Esophagus muscularis mucosa (tissue), 4 donors: Measurements from ENCODE around the gene RASAL2. TPM values are rescaled to one million over a fixed set of nuclear protein-coding genes. Genes with fewer than 3 reads are reported as not detected.

Source experiments
- DNase-seq: peaks from one replicate; pipeline ENCODE4 v3.0.0-alpha.2; 2017; ENCODE audit errors: extremely low spot score
- H3K27ac ChIP-seq, 4 donors: fragments of 200-600 bp; sonication (generic); replicated peaks in 1 of 4; 1 replicate in 3 of 4; 2 replicates in 1 of 4; pipeline ENCODE4 v1.5.1; 2016 to 2019; ENCODE audit warnings: mild to moderate bottlenecking in 1 of 4
- H3K27me3 ChIP-seq, 4 donors: fragments of 200-600 bp; sonication (generic); one replicate each; pipeline versions ENCODE4 v1.5.1 to v1.6.0; 2016 to 2019
- H3K36me3 ChIP-seq, 4 donors: fragments of 200-600 bp; sonication (generic); one replicate each; pipeline ENCODE4 v1.5.1; 2016 to 2019
- H3K4me1 ChIP-seq, 4 donors: fragments of 200-600 bp; sonication (generic); one replicate each; pipeline ENCODE4 v1.5.1; 2016 to 2019
- H3K4me3 ChIP-seq, 4 donors: fragments of 200-600 bp; sonication (generic); 1 replicate in 2 of 4; 2 replicates in 2 of 4; pipeline ENCODE4 v1.5.1; 2016 to 2019; ENCODE audit warnings: mild to moderate bottlenecking in 4 of 4, moderate library complexity in 1 of 4
- H3K9me3 ChIP-seq, 4 donors: fragments of 200-600 bp; sonication (generic); 1 replicate in 3 of 4; 2 replicates in 1 of 4; pipeline ENCODE4 v1.5.1; 2016 to 2019
- EP300 ChIP-seq: sonication (generic); formaldehyde crosslinking; IDR thresholded peaks from one replicate; pipeline ENCODE4 v1.6.1; 2017; ENCODE audit warnings: antibody characterized with exemption
- POLR2A ChIP-seq: fragments of 450-650 bp; IDR thresholded peaks from one replicate; pipeline ENCODE4 v1.6.1; 2017; ENCODE audit warnings: antibody characterized with exemption, moderate library complexity, mild to moderate bottlenecking, low read depth
- POLR2AphosphoS5 ChIP-seq, 2 donors: sonication (generic); formaldehyde crosslinking; IDR thresholded peaks; one replicate each; pipeline ENCODE4 v1.6.1; 2017; ENCODE audit warnings: antibody characterized with exemption in 2 of 2
- WGBS: methylation state at CpG from one replicate; pipeline ENCODE4 v1.1.5; 2018; 5-methylcytosine and 5-hydroxymethylcytosine counted together
- intact Hi-C: fragments of 100-400 bp; cut with DNase I; formaldehyde crosslinking; loops from one replicate; pipeline ENCODE4 v1.15.1; 2023
- total RNA-seq, 4 donors: library from RNA; depleted of rRNA; stranded (reverse); fragments of >200 nt; gene quantifications; one replicate each; pipeline versions ENCODE4 v1.1.0 to v1.2.1, GENCODE V29; 2016
- TF ChIP-seq, protein P1 (sequence below), 3 experiments: fragments of 200-600 bp in 2 of 3; fragments of 450-650 bp in 1 of 3; sonication (generic) in 2 of 3; IDR thresholded peaks; one replicate each; pipeline ENCODE4 v1.5.1; 2017 to 2019; ENCODE audit warnings: antibody characterized with exemption in 3 of 3, mild to moderate bottlenecking in 2 of 3, moderate library complexity in 1 of 3

The RASAL2 gene
- total RNA-seq, 4 donors from 2014 or later: 11.6 to 30.0 (median 22.3) TPM

DNA sequence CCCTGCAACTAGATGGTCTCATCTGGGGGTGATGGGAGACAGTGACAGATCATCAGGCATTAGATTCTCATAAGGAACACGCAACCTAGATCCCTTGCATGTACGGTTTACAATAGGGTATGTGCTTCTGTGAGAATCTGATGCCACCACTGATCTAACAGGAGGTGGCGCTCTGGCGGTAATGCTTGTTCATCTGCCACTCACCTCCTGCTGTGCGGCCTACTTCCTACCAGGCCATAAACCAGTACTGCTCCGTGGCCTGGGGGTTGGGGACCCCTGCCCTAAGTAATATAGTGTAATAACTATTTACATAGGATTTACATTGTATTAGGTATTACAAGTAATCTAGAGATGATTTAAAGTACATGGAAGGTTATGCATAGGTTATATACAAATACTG, 267.9 kb downstream of the RASAL2 start:
- no peaks in the 10 kb centered on the region for H3K9me3 ChIP-seq
- DNase-seq: no peak
- TF ChIP-seq POLR2AphosphoS5 (IDR thresholded peaks at IDR 0.05) (no peak), POLR2A (no peak), EP300 (no peak)
- TF ChIP-seq, protein P1, sequence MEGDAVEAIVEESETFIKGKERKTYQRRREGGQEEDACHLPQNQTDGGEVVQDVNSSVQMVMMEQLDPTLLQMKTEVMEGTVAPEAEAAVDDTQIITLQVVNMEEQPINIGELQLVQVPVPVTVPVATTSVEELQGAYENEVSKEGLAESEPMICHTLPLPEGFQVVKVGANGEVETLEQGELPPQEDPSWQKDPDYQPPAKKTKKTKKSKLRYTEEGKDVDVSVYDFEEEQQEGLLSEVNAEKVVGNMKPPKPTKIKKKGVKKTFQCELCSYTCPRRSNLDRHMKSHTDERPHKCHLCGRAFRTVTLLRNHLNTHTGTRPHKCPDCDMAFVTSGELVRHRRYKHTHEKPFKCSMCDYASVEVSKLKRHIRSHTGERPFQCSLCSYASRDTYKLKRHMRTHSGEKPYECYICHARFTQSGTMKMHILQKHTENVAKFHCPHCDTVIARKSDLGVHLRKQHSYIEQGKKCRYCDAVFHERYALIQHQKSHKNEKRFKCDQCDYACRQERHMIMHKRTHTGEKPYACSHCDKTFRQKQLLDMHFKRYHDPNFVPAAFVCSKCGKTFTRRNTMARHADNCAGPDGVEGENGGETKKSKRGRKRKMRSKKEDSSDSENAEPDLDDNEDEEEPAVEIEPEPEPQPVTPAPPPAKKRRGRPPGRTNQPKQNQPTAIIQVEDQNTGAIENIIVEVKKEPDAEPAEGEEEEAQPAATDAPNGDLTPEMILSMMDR (IDR thresholded peaks at IDR 0.05): no peak
- 100% methylated on average over 5 of the region's 6 CpGs for WGBS
- no peaks in the 10 kb centered on the region for H3K36me3 ChIP-seq
- peaks cover 0 to 5% (median 0%) of the 10 kb centered on the region in 4 donors for H3K4me1 ChIP-seq
- intact Hi-C loops: no loop called here
- H3K27ac ChIP-seq: no peak overlapping the region
- no peak overlapping the region for H3K4me3 ChIP-seq
- H3K27me3 ChIP-seq: no peaks in the 10 kb centered on the region

DNA sequence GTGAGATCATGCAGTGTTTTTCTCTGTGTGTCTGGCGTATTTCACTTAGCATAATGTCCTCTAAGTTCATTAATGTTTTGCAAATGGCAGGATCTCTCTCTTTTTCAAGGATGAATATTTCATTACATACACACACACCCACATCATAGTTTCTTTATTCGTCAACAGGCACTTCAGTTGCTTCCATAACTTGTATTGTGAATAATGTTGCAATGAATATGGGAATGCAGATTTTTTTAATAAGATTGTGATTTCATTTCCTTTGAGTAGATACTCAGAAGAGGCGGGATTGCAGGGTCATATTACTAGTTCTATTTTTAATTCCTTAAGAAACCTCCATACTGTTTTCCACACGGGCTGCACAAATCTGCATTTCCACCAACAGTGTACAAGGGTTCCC, 268.8 kb downstream of the RASAL2 start:
- H3K36me3 ChIP-seq: no peaks in the 10 kb centered on the region
- H3K4me1 ChIP-seq: peaks cover 0 to 5% (median 0%) of the 10 kb centered on the region in 4 donors
- TF ChIP-seq POLR2AphosphoS5 (IDR thresholded peaks at IDR 0.05) (no peak), EP300 (no peak), POLR2A (no peak)
- TF ChIP-seq, protein P1 (IDR thresholded peaks at IDR 0.05): no peak
- no peaks in the 10 kb centered on the region for H3K27me3 ChIP-seq
- intact Hi-C loops: no loop called here
- 88% methylated on average over 4 of the region's 4 CpGs for WGBS
- no peaks in the 10 kb centered on the region for H3K9me3 ChIP-seq
- no peak overlapping the region for H3K4me3 ChIP-seq
- DNase-seq: no peak
- H3K27ac ChIP-seq: no peak overlapping the region

DNA sequence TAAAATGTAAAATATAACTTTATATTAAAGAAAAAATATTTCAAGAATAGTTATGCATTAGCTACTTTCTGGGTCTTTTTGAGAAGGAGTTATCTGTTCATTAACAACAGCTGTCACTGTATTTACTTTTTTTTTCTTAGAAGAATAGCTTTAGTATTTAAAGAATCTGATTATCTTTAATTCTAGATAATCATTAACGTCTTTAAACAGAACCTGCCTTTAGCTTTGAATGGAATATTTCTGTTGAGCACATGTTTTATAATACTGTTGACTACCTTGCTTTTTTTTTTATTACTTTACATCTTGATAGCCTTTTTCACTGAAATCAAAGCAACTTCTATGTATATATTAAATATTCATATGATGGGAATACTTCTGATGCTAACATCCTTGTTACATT, 270.9 kb downstream of the RASAL2 start:
- Histone ChIP-seq H3K9me3 (no peaks in the 10 kb centered on the region), H3K27me3 (no peaks in the 10 kb centered on the region), H3K4me1 (peaks cover 0 to 5% (median 0%) of the 10 kb centered on the region in 4 donors), H3K36me3 (no peaks in the 10 kb centered on the region), H3K4me3 (no peak overlapping the region), H3K27ac (no peak overlapping the region)
- TF ChIP-seq EP300: no peak
- no peak for TF ChIP-seq POLR2AphosphoS5 (IDR thresholded peaks at IDR 0.05)
- TF ChIP-seq, protein P1 (IDR thresholded peaks at IDR 0.05): no peak
- no peak for TF ChIP-seq POLR2A
- 77% methylated on average over 1 of the region's 1 CpG for WGBS
- no peak for DNase-seq
- intact Hi-C loops: no loop called here

DNA sequence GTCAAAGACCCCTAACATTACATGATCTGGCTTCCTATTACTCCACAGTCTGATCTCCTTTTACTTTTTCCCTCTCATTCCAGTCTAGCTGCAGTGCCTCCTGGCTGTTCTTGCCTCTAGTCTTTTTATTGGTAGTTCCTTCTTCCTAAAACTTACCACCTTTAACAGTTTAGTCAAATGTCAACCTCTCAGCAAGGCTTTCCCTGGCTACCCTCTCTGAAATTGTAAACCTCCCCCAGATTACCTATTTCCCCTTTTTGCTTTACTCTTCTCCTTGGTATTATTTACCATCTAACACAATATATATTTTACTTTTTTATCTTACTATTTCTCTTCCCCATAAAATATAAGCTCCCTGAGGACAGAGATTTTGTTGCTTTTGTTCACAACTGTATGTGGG, 273.2 kb downstream of the RASAL2 start:
- no peak for TF ChIP-seq POLR2A
- TF ChIP-seq, protein P1 (IDR thresholded peaks at IDR 0.05): no peak
- intact Hi-C loops: no loop called here

GRCh38 chr1:178368208-178368607, 274.3 kb downstream of the RASAL2 start:
- H3K4me1 ChIP-seq: peaks cover 15 to 20% (median 16%) of the 10 kb centered on the region in 4 donors
- intact Hi-C loops: no loop called here
- no peaks in the 10 kb centered on the region for H3K9me3 ChIP-seq
- H3K36me3 ChIP-seq: no peaks in the 10 kb centered on the region
- no peak overlapping the region for H3K4me3 ChIP-seq
- TF ChIP-seq POLR2AphosphoS5 (IDR thresholded peaks at IDR 0.05): no peak
- no peak for TF ChIP-seq POLR2A
- TF ChIP-seq EP300: no peak
- TF ChIP-seq, protein P1 (IDR thresholded peaks at IDR 0.05): no peak
- no peak overlapping the region for H3K27ac ChIP-seq
- no peaks in the 10 kb centered on the region for H3K27me3 ChIP-seq
- WGBS: 92% methylated on average over 3 of the region's 3 CpGs
- no peak for DNase-seq

More for the DNA sequence above, 273.2 kb downstream of the RASAL2 start:
- H3K4me1 ChIP-seq: peaks cover 10 to 13% (median 10%) of the 10 kb centered on the region in 4 donors
- no peaks in the 10 kb centered on the region for H3K9me3 ChIP-seq
- no peaks in the 10 kb centered on the region for H3K27me3 ChIP-seq
- H3K27ac ChIP-seq: no peak overlapping the region
- DNase-seq: no peak
- no peak overlapping the region for H3K4me3 ChIP-seq
- no peaks in the 10 kb centered on the region for H3K36me3 ChIP-seq
